ENCODE measurements around the gene DENND2A.

Gene DENND2A

GRCh38 chr7:140476698-140477261, 163.8 kb downstream of the DENND2A start:
- no peak for DNase-seq (ENCODE audit: low read depth)
- H3K4me3 ChIP-seq (ENCODE audit: low read length), result no peak overlapping the region
- TF ChIP-seq, protein P1, sequence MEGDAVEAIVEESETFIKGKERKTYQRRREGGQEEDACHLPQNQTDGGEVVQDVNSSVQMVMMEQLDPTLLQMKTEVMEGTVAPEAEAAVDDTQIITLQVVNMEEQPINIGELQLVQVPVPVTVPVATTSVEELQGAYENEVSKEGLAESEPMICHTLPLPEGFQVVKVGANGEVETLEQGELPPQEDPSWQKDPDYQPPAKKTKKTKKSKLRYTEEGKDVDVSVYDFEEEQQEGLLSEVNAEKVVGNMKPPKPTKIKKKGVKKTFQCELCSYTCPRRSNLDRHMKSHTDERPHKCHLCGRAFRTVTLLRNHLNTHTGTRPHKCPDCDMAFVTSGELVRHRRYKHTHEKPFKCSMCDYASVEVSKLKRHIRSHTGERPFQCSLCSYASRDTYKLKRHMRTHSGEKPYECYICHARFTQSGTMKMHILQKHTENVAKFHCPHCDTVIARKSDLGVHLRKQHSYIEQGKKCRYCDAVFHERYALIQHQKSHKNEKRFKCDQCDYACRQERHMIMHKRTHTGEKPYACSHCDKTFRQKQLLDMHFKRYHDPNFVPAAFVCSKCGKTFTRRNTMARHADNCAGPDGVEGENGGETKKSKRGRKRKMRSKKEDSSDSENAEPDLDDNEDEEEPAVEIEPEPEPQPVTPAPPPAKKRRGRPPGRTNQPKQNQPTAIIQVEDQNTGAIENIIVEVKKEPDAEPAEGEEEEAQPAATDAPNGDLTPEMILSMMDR (IDR thresholded peaks at IDR 0.05; ENCODE audit: insufficient read depth, low read depth, low read length, missing control alignments), result no peak

DNA sequence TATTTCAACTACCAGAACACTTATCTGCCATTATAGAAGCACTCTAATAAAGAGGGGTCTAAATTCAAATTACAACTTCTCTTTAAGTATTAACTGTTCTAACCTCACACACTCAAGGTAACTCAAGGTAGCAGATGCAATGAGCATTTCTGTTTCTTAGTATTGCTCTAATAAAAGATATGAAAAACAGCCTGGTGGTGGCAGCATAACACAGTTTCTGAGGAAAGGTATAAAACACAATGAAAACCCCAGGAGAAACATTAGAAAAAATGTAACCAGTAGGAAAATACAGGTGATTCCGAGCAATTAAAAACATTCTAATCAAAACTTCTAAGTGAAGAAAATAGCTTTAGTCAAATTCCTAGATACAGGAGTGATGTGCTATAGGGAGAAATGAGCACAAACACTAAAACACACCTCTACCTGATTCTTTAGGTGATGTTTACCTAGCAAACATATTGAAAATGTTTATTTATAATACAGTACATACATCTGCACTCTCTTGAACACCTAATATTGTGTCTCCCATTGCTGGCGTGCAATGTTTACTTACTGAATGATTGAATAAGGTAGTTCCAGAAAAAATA, 164.8 kb downstream of the DENND2A start:
- peak; percentile 56 for DNase-seq (ENCODE audit: low read depth)
- TF ChIP-seq, protein P1 (IDR thresholded peaks at IDR 0.05; ENCODE audit: insufficient read depth, low read depth, low read length, missing control alignments), result peak; percentile 52
- no peak overlapping the region for H3K4me3 ChIP-seq (ENCODE audit: low read length)
